GM12801 (cell line): ENCODE data around the gene AMER3.

Source experiments
- CTCF ChIP-seq: IDR thresholded peaks from one replicate; pipeline ENCODE4 v1.5.1; 2011; ENCODE audit warnings: control low read depth; ENCODE audit not compliant: insufficient read length; ENCODE audit errors: extremely low read depth

The AMER3 gene

GRCh38 chr2:130776550-130776949, 21.2 kb downstream of the AMER3 start:
- TF ChIP-seq CTCF = no peak

- TF ChIP-seq CTCF = no peak
Observed at GRCh38 chr2:130778781-130779180, 23.4 kb downstream of the AMER3 start.

GRCh38 chr2:130785466-130786055, 30.2 kb downstream of the AMER3 start:
- TF ChIP-seq CTCF = no peak

GRCh38 chr2:130786076-130786475, 30.7 kb downstream of the AMER3 start:
- no peak for TF ChIP-seq CTCF

- no peak for TF ChIP-seq CTCF
Observed at GRCh38 chr2:130787841-130788240, 32.5 kb downstream of the AMER3 start.

- no peak for TF ChIP-seq CTCF
Observed at GRCh38 chr2:130790312-130790711, 35.0 kb downstream of the AMER3 start.

- TF ChIP-seq CTCF = no peak
Observed at GRCh38 chr2:130790804-130791616, 35.7 kb downstream of the AMER3 start.
